Cardiac fibroblast (primary cell): ENCODE results near the gene TMEM179.

ENCODE experiments used
- DNase-seq, 2 donors: peaks; one replicate each; pipeline versions ENCODE4 v3.0.0 to v3.0.0-alpha.2; 2010; ENCODE audit warnings: low read depth in 2 of 2
- H3K4me3 ChIP-seq, 2 donors: replicated peaks in 1 of 2; 1 replicate in 1 of 2; 2 replicates in 1 of 2; pipeline ENCODE4 v1.5.1; 2011; ENCODE audit warnings: low read depth in 2 of 2, low read length in 2 of 2, mild to moderate bottlenecking in 2 of 2, moderate library complexity in 1 of 2
- TF ChIP-seq, protein P1 (sequence below): IDR thresholded peaks from one replicate; pipeline ENCODE4 v1.5.1; 2011; ENCODE audit warnings: low read depth, mild to moderate bottlenecking, low read length, inconsistent platforms

TMEM179 gene

DNA sequence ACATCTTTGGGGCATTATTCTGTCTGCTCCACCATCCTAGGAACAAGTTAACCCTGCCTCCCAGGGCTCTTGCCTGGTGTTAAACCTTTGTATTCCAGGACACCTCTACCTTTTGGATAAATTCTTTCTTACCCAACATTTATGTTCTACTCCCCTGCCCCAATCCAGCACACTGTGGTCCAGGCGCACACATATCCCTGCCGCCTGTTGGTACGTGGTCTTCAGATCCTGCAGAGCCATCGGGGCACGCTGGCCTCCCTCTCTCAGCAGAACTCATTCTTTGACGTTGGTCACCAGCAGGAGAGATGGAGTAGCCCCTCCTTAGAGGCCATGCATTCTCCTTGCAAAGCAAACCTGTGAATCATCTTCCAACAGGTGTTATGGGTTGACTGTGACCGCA is 5.1 kb upstream of the TMEM179 start:
- DNase-seq: no peak
- TF ChIP-seq, protein P1, sequence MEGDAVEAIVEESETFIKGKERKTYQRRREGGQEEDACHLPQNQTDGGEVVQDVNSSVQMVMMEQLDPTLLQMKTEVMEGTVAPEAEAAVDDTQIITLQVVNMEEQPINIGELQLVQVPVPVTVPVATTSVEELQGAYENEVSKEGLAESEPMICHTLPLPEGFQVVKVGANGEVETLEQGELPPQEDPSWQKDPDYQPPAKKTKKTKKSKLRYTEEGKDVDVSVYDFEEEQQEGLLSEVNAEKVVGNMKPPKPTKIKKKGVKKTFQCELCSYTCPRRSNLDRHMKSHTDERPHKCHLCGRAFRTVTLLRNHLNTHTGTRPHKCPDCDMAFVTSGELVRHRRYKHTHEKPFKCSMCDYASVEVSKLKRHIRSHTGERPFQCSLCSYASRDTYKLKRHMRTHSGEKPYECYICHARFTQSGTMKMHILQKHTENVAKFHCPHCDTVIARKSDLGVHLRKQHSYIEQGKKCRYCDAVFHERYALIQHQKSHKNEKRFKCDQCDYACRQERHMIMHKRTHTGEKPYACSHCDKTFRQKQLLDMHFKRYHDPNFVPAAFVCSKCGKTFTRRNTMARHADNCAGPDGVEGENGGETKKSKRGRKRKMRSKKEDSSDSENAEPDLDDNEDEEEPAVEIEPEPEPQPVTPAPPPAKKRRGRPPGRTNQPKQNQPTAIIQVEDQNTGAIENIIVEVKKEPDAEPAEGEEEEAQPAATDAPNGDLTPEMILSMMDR: no peak
- H3K4me3 ChIP-seq: no peak overlapping the region

DNA sequence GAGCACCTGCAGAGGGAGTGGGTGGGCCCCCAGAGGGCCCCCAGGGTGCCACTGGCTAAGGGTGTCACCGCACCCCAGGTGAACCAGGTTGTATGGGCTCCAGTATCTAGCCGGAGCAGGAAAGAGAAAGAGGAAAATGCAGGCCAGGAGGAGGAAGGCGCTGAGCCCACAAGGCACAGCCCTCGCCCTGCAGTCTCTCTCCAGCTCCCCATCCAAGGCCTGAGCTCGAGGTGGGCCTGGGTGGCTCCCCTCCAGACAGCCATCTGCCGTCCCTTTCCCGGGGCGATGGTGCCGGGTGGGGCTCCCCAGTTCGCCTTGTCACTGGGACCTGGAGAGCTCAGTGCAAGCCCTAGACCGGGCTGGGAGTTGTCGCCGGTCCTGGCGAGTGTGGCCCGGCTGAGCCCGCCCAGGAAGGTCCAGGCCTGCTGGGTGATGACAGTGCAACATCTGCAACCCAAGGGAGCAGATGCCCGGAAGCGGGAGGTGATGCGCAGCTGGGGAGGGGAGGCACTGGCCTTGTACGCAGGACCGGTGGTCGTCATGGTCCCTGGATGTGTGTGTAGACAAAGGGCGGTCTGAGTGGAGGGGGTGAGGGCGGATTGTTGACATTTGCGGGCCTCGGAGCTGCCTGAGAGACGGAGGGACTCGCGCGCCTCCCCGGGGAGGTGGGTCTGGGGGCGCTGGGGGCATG is 716 bp downstream of the TMEM179 start:
- H3K4me3 ChIP-seq: no peak overlapping the region
- no peak for DNase-seq
- TF ChIP-seq, protein P1: no peak

- H3K4me3 ChIP-seq: no peak overlapping the region
- TF ChIP-seq, protein P1: no peak
- DNase-seq: no peak
Measured at GRCh38 chr14:104602933-104603325, 1.6 kb downstream of the TMEM179 start.

- no peak overlapping the region for H3K4me3 ChIP-seq
- TF ChIP-seq, protein P1: no peak
- DNase-seq: no peak
Measured at GRCh38 chr14:104602315-104602932, 2.1 kb downstream of the TMEM179 start.

GRCh38 chr14:104601786-104602185 is 2.8 kb downstream of the TMEM179 start:
- no peak overlapping the region for H3K4me3 ChIP-seq
- TF ChIP-seq, protein P1: no peak
- DNase-seq: peak in 1 of 2 donors; percentile 14

DNA sequence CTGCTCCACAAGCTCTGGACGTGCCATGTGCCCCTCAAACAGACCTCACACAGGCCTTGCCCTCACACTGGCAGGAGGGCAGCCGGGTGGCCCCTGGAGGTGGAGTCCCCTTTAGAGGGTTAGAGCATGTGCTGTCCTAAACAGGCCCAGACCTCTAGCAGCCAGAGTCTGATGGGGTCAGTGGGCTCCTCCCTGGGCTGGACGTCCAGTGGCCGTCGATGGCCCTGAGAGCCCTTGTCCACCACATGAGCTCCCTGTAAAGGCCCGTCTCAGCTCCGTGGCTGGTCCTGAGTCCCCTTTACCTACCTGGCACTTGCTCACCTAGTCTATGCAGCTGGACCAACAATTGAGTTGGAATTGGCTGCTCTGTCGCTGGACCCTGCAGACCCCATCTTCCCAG is 3.8 kb downstream of the TMEM179 start:
- DNase-seq: no peak
- TF ChIP-seq, protein P1: no peak
- H3K4me3 ChIP-seq: no peak overlapping the region
